DND-41 (cell line): ENCODE measurements around the gene TBCE.

Experiments used
- EZH2 ChIP-seq: IDR thresholded peaks from 3 replicates; pipeline ENCODE4 v1.6.1; 2012; ENCODE audit warnings: borderline replicate concordance, low read depth, mild to moderate bottlenecking, moderate library complexity, low read length, inconsistent platforms; ENCODE audit not compliant: severe bottlenecking
- TF ChIP-seq, protein P1 (sequence below): IDR thresholded peaks from 2 replicates; pipeline ENCODE4 v1.5.1; 2012; ENCODE audit warnings: borderline replicate concordance, low read length, moderate library complexity, mild to moderate bottlenecking; ENCODE audit not compliant: poor library complexity, severe bottlenecking; ENCODE audit errors: extremely low read depth

DNA sequence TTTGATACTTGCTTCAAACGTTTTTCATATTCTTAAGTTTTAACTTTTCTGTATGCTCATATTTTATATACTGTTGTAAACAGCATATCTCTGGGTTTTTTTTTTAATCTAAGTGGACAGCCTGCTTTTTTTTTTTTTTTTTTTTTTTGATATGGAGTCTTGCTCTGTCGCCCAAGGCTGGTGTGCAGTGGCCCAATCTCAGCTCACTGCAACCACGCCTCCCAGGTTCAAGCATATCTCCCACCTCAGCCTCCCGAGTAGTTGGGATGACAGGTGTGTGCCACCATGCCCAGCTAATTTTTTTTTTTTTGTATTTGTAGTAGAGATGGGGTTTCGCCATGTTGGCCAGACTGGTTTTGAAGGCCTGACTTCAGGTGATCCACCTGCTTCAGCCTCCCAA lies 1.2 kb downstream of the TBCE start:
- TF ChIP-seq, protein P1, sequence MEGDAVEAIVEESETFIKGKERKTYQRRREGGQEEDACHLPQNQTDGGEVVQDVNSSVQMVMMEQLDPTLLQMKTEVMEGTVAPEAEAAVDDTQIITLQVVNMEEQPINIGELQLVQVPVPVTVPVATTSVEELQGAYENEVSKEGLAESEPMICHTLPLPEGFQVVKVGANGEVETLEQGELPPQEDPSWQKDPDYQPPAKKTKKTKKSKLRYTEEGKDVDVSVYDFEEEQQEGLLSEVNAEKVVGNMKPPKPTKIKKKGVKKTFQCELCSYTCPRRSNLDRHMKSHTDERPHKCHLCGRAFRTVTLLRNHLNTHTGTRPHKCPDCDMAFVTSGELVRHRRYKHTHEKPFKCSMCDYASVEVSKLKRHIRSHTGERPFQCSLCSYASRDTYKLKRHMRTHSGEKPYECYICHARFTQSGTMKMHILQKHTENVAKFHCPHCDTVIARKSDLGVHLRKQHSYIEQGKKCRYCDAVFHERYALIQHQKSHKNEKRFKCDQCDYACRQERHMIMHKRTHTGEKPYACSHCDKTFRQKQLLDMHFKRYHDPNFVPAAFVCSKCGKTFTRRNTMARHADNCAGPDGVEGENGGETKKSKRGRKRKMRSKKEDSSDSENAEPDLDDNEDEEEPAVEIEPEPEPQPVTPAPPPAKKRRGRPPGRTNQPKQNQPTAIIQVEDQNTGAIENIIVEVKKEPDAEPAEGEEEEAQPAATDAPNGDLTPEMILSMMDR = no peak
- no peak for TF ChIP-seq EZH2
